T-cell (primary cell): Measurements from ENCODE around the gene SLC10A1. TPM values are rescaled to one million over a fixed set of nuclear protein-coding genes. Genes with fewer than 3 reads are reported as not detected.
"Not testable (repeated sequence)": the region's sequence is repeated elsewhere in the genome, so short reads cannot be mapped to it uniquely, and the experiment has no call there.

Experiments used
- ATAC-seq, 4 experiments: fragments of 200-7000 bp in 3 of 4; fragments of 150-1000 bp in 1 of 4; cut with Tn5 transposase; replicated peaks in 1 of 4; 1 replicate in 3 of 4; 2 replicates in 1 of 4; pipeline ENCODE4 v1.10.0; 2021; ENCODE audit warnings: moderate library complexity in 3 of 4, mild to moderate bottlenecking in 2 of 4, moderate number of reproducible peaks in 1 of 4
- CTCF ChIA-PET, 2 donors: fragments of 300-600 bp; sonication (Branson Sonifier 250); formaldehyde crosslinking; loops; one replicate each; lab custom pipeline; 2022; ENCODE audit warnings: antibody characterized with exemption in 2 of 2; lab: Charles Lee
- POLR2A ChIA-PET, 2 donors: fragments of 300-600 bp; sonication (Branson Sonifier 250); formaldehyde crosslinking; loops; one replicate each; lab custom pipeline; 2022; ENCODE audit warnings: antibody characterized with exemption in 2 of 2; lab: Charles Lee
- DNase-seq, 35 experiments: peaks; one replicate each; pipeline versions ENCODE4 v3.0.0 to v3.0.0-alpha.2; 2013 to 2023
- H3K27ac ChIP-seq: one replicate; pipeline ENCODE4 v1.5.1; 2013; ENCODE audit warnings: low read length
- H3K27me3 ChIP-seq, 2 experiments: replicated peaks in 1 of 2; 1 replicate in 1 of 2; 2 replicates in 1 of 2; pipeline versions ENCODE4 v1.6.1 to v1.7.0; 2013; ENCODE audit warnings: low read length in 1 of 2, mixed read lengths in 1 of 2; ENCODE audit not compliant: control insufficient read depth in 2 of 2, insufficient read depth in 2 of 2; ENCODE audit errors: extremely low read depth in 1 of 2
- H3K36me3 ChIP-seq, 2 donors: 1 replicate in 1 of 2; 2 replicates in 1 of 2; pipeline versions ENCODE4 v1.6.1 to v1.7.0; 2013; ENCODE audit warnings: low read length in 1 of 2; ENCODE audit not compliant: control insufficient read depth in 2 of 2, insufficient read depth in 1 of 2; ENCODE audit errors: extremely low read depth in 1 of 2
- H3K4me1 ChIP-seq, 2 experiments: 1 replicate in 1 of 2; 2 replicates in 1 of 2; pipeline versions ENCODE4 v1.6.1 to v1.7.0; 2013; ENCODE audit warnings: low read length in 2 of 2, mixed read lengths in 1 of 2; ENCODE audit not compliant: insufficient read depth in 2 of 2, control insufficient read depth in 1 of 2; ENCODE audit errors: extremely low read depth in 1 of 2
- H3K4me3 ChIP-seq, 2 donors: 1 replicate in 1 of 2; 2 replicates in 1 of 2; pipeline versions ENCODE4 v1.5.1 to v1.7.0; 2013; ENCODE audit warnings: mild to moderate bottlenecking in 2 of 2, low read length in 1 of 2, moderate library complexity in 1 of 2; ENCODE audit not compliant: control insufficient read depth in 1 of 2; ENCODE audit errors: extremely low read depth in 1 of 2
- H3K9me3 ChIP-seq: 2 replicates; pipeline ENCODE4 v1.7.0; 2013
- H3K27ac Mint-ChIP-seq, 2 donors: one replicate each; pipeline ENCODE4 v1.8.0; 2020 to 2021; ENCODE audit warnings: mild to moderate bottlenecking in 2 of 2, mixed read lengths in 2 of 2
- H3K27me3 Mint-ChIP-seq, 2 donors: one replicate each; pipeline ENCODE4 v1.8.0; 2021 to 2022; ENCODE audit warnings: mixed read lengths in 2 of 2
- H3K36me3 Mint-ChIP-seq: one replicate; pipeline ENCODE4 v1.8.0; 2021; ENCODE audit warnings: mixed read lengths
- H3K4me1 Mint-ChIP-seq, 3 donors: one replicate each; pipeline ENCODE4 v1.8.0; 2020 to 2022; ENCODE audit warnings: mixed read lengths in 3 of 3, mild to moderate bottlenecking in 1 of 3
- H3K4me3 Mint-ChIP-seq, 3 donors: one replicate each; pipeline ENCODE4 v1.8.0; 2020 to 2022; ENCODE audit warnings: mild to moderate bottlenecking in 3 of 3, mixed read lengths in 3 of 3, moderate library complexity in 3 of 3
- H3K9me3 Mint-ChIP-seq, 3 donors: one replicate each; pipeline ENCODE4 v1.8.0; 2020 to 2022; ENCODE audit warnings: mixed read lengths in 3 of 3
- WGBS: methylation state at CpG from one replicate; pipeline ENCODE4 v1.1.5; 2013; ENCODE audit warnings: missing lambda C conversion rate; ENCODE audit not compliant: insufficient coverage; 5-methylcytosine and 5-hydroxymethylcytosine counted together
- total RNA-seq, 35 experiments: library from RNA in 6 of 35; stranded (reverse) in 6 of 35; fragments of 120-200 nt in 1 of 35; gene quantifications; one replicate each; pipeline versions ENCODE4 v1.2.1 to v1.2.4 and lab custom pipeline; 2013 to 2026

SLC10A1 gene
- total RNA-seq, 5 donors from 2014 or later (not counting 1 experiment from before 2014, with no cell fraction given) = 0.13 TPM; not detected in 4

GRCh38 chr14:69753860-69754259 lies 43.2 kb downstream of the SLC10A1 start:
- CTCF ChIA-PET = no interaction called here
- WGBS = no CpG with 5 or more reads among the region's 1 CpG
- H3K4me1 ChIP-seq = peaks cover 7 to 9% of the 10 kb centered on the region in 2 experiments
- no peak overlapping the region for H3K27ac ChIP-seq
- Mint-ChIP-seq H3K9me3 (no peaks in the 10 kb centered on the region), H3K4me1 (peaks cover 12 to 18% (median 17%) of the 10 kb centered on the region in 3 donors), H3K36me3 (no peaks in the 10 kb centered on the region), H3K27me3 (no peaks in the 10 kb centered on the region), H3K4me3 (no peak overlapping the region), H3K27ac (no peak overlapping the region)
- no peak overlapping the region for H3K4me3 ChIP-seq
- no peaks in the 10 kb centered on the region for H3K27me3 ChIP-seq
- ATAC-seq = no peak
- DNase-seq = no peak
- no peaks in the 10 kb centered on the region for H3K36me3 ChIP-seq
- POLR2A ChIA-PET = interaction anchor here in 1 of 2 donors (0.6 kb wide), 1 partner anchor 10 kb away, joined by 7 read pairs; no protein-coding TSS in a partner anchor
- no peaks in the 10 kb centered on the region for H3K9me3 ChIP-seq

DNA sequence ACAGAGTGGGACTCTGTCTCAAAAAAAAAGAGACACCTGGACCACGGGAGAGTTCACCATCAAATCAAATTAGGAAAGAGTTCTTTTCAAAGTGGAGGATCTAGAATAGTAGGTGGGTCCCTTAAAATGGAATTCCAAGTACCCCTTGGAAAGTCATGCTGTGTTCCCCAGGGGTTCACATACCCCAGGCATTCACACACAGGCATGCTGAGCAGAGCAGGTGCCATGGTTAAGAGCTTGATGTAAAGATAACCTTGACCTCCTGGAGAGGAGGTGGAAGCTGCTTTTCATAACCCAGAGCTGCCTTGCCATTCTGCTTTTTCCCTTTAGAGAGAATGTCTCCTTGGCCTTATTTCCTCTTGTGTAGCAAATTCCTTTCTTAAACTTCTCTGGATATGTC lies 44.3 kb downstream of the SLC10A1 start:
- Mint-ChIP-seq H3K4me1 (peaks cover 12 to 18% (median 17%) of the 10 kb centered on the region in 3 donors), H3K4me3 (no peak overlapping the region), H3K27ac (no peak overlapping the region), H3K9me3 (no peaks in the 10 kb centered on the region), H3K36me3 (no peaks in the 10 kb centered on the region), H3K27me3 (no peaks in the 10 kb centered on the region)
- Histone ChIP-seq H3K4me1 (peaks cover 7 to 9% of the 10 kb centered on the region in 2 experiments), H3K9me3 (no peaks in the 10 kb centered on the region), H3K27ac (no peak overlapping the region), H3K36me3 (no peaks in the 10 kb centered on the region), H3K4me3 (no peak overlapping the region), H3K27me3 (no peaks in the 10 kb centered on the region)
- ATAC-seq (no peak), DNase-seq (no peak)
- POLR2A ChIA-PET = interaction anchor here in 1 of 2 donors (0.6 kb wide), 1 partner anchor 1005 kb away, joined by 3 read pairs; no protein-coding TSS in a partner anchor
- WGBS = no CpG with 5 or more reads among the region's 1 CpG
- CTCF ChIA-PET = no interaction called here

DNA sequence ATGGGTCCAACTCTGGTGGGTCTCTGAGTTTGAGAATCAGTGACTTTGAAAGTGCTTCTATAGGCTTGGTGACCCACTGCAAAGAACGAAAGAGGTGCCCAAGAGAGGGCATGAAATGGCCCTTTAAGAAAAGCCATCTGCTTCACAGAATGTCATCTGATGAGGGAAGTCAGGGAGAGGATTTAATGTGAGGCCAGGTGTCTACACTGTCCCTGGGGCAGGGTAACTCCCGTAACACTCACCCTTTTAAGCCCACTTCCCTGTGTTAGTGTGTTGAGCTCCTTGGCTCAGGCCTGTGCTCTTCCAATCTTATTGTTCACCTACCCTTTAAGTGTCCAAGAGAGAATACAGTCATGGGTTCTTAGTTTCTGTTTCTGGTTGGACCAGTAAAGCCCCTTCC lies 46.5 kb downstream of the SLC10A1 start:
- H3K9me3 ChIP-seq = no peaks in the 10 kb centered on the region
- POLR2A ChIA-PET = no interaction called here
- Mint-ChIP-seq H3K27me3 (no peaks in the 10 kb centered on the region), H3K4me3 (no peak overlapping the region), H3K9me3 (no peaks in the 10 kb centered on the region), H3K36me3 (no peaks in the 10 kb centered on the region), H3K27ac (no peak overlapping the region), H3K4me1 (peaks cover 9 to 21% (median 12%) of the 10 kb centered on the region in 3 donors)
- H3K36me3 ChIP-seq = no peaks in the 10 kb centered on the region
- H3K4me1 ChIP-seq = peaks cover 3 to 4% of the 10 kb centered on the region in 2 experiments
- no peaks in the 10 kb centered on the region for H3K27me3 ChIP-seq
- no peak overlapping the region for H3K4me3 ChIP-seq
- DNase-seq (no peak), ATAC-seq (no peak)
- no peak overlapping the region for H3K27ac ChIP-seq
- CTCF ChIA-PET = interaction anchor here in 1 of 2 donors (0.7 kb wide), 1 partner anchor 23 kb away, joined by 4 read pairs; no protein-coding TSS in a partner anchor
- WGBS = no CpG with 5 or more reads among the region's 2 CpGs

- no CpG with 5 or more reads among the region's 1 CpG for WGBS
- no peak overlapping the region for H3K4me3 ChIP-seq
- no peaks in the 10 kb centered on the region for H3K9me3 ChIP-seq
- ChIA-PET POLR2A (no interaction called here), CTCF (no interaction called here)
- DNase-seq = no peak
- H3K36me3 Mint-ChIP-seq = no peaks in the 10 kb centered on the region
- H3K27me3 Mint-ChIP-seq = no peaks in the 10 kb centered on the region
- no peaks in the 10 kb centered on the region for H3K4me1 ChIP-seq
- no peak for ATAC-seq
- H3K4me3 Mint-ChIP-seq = no peak overlapping the region
- H3K27ac ChIP-seq = no peak overlapping the region
- H3K36me3 ChIP-seq = no peaks in the 10 kb centered on the region
- no peak overlapping the region for H3K27ac Mint-ChIP-seq
- no peaks in the 10 kb centered on the region for H3K27me3 ChIP-seq
- H3K4me1 Mint-ChIP-seq = peaks cover 5 to 15% (median 8%) of the 10 kb centered on the region in 3 donors
- H3K9me3 Mint-ChIP-seq = no peaks in the 10 kb centered on the region
These were observed 47.1 kb downstream of the SLC10A1 start for GRCh38 chr14:69749956-69750355.

DNA sequence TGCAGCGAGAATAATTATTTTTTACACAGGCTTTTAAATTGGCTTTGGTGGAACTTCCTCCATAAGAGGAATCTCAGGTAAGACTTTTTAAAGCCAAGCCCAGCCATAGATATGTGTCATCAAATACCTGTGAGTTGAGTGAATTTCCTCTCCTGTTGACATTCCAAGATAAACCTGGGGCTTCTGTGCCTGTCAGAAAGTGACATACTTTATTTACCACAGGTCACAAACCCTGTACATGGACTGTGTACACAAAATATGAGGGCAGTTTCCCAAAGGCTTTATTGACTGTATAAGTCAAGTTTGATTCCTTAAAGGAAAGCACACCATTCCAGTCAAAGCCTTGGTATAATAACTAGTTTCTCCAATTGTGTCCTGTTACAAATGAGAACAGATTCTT lies 56.0 kb downstream of the SLC10A1 start:
- ChIA-PET CTCF (no interaction called here), POLR2A (no interaction called here)
- Mint-ChIP-seq H3K4me3 (no peak overlapping the region), H3K27ac (no peak overlapping the region), H3K27me3 (peaks cover 0 to 3% of the 10 kb centered on the region in 2 donors), H3K36me3 (peaks cover 3% of the 10 kb centered on the region), H3K9me3 (peaks cover 0 to 3% (median 0%) of the 10 kb centered on the region in 3 donors), H3K4me1 (peaks cover 2 to 4% (median 2%) of the 10 kb centered on the region in 3 donors)
- ATAC-seq (no peak), DNase-seq (no peak)
- no peak overlapping the region for H3K27ac ChIP-seq
- no peak overlapping the region for H3K4me3 ChIP-seq
- H3K4me1 ChIP-seq = no peaks in the 10 kb centered on the region
- H3K9me3 ChIP-seq = no peaks in the 10 kb centered on the region
- peaks cover 0 to 3% of the 10 kb centered on the region in 2 experiments for H3K27me3 ChIP-seq
- no peaks in the 10 kb centered on the region for H3K36me3 ChIP-seq
- WGBS = no CpG with 5 or more reads among the region's 1 CpG

- WGBS = 100% methylated on average over 3 of the region's 4 CpGs
These were observed 60.6 kb downstream of the SLC10A1 start for GRCh38 chr14:69736405-69736804.

More at GRCh38 chr14:69736405-69736804, 60.6 kb downstream of the SLC10A1 start:
- H3K36me3 Mint-ChIP-seq, H3K9me3 ChIP-seq, H3K27me3 ChIP-seq, H3K36me3 ChIP-seq, H3K27ac Mint-ChIP-seq, H3K27ac ChIP-seq, ATAC-seq, H3K4me3 ChIP-seq, H3K4me1 Mint-ChIP-seq, H3K4me3 Mint-ChIP-seq, POLR2A ChIA-PET, H3K9me3 Mint-ChIP-seq, H3K4me1 ChIP-seq, DNase-seq: not testable (repeated sequence)
- H3K27me3 Mint-ChIP-seq = peaks cover 7 to 12% of the 10 kb centered on the region in 2 donors
- CTCF ChIA-PET = interaction anchor here (0.6 to 0.7 kb wide), 2 partner anchors 13 to 72 kb away, joined by 3 to 5 read pairs; no protein-coding TSS in a partner anchor
